Mononuclear cell (primary cell): ENCODE data around the gene SNRPD3. TPM values are rescaled to one million over a fixed set of nuclear protein-coding genes. Genes with fewer than 3 reads are reported as not detected.
"Not testable (repeated sequence)": the region's sequence is repeated elsewhere in the genome, so short reads cannot be mapped to it uniquely, and the experiment has no call there.

Source experiments
- H3K27me3 ChIP-seq: 2 replicates; pipeline ENCODE4 v1.6.0; 2011; ENCODE audit warnings: low read length, control low read depth; ENCODE audit not compliant: insufficient read depth
- H3K4me1 ChIP-seq: 2 replicates; pipeline ENCODE4 v1.5.1; 2011; ENCODE audit warnings: mild to moderate bottlenecking, low read length, control low read depth; ENCODE audit not compliant: insufficient read depth
- H3K4me3 ChIP-seq: 2 replicates; pipeline ENCODE4 v1.5.1; 2011; ENCODE audit warnings: mild to moderate bottlenecking, low read length, moderate library complexity
- H3K9me3 ChIP-seq: 2 replicates; pipeline ENCODE4 v1.5.1; 2011; ENCODE audit warnings: low read depth, mild to moderate bottlenecking, control low read depth, low read length
- total RNA-seq: library from RNA; depleted of rRNA; stranded (reverse); fragments of >200 nt; gene quantifications from one replicate; pipeline ENCODE4 v1.2.3, GENCODE V29; 2012

Gene SNRPD3
- total RNA-seq, 1 donor: 57.9 TPM

DNA sequence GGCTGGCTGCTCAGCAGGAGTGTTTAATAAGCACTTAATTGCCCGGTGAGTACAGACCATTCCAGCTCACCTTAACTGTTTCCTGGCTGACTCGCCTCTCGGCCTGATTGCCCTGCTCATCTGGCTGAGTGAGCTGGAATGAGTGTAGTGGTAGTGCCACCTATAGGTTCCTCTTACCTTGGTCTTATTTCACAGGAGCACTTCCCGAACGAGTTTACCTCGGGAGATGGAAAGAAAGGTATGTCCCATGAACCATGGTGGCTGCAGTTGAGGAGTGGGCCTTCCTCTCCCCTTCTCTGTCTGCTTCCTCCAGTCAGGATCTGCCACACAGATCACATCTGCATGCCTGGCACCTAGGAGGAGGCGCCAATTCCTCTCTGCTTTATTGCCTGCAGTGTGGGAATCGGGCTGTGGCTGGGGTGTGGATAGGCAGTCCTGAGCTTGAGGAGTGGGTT lies 34.0 kb upstream of the SNRPD3 start:
- H3K9me3 ChIP-seq: no peaks in the 10 kb centered on the region
- peaks cover 37% of the 10 kb centered on the region for H3K4me1 ChIP-seq
- H3K27me3 ChIP-seq: no peaks in the 10 kb centered on the region
- H3K4me3 ChIP-seq: no peak overlapping the region

DNA sequence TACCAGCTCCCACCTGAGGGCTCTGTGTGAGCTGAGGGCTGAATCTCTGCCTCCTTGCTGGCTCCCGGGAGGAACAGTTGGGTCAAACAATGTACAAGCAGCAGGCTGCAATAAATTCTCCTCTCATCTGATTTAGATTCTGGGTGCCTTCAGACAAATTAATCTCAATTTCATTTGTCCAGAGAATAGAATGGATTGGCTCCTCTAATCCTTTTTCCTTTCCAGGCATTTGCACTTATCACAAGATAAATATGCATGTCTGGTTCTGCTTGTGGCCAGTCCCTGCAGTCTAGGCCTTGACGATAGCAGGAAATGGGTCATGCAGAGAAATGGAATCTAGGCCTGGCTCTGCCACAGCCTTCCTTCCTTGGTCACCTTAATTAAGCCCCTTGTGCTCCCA lies 31.9 kb upstream of the SNRPD3 start:
- H3K27me3 ChIP-seq: no peaks in the 10 kb centered on the region
- no peaks in the 10 kb centered on the region for H3K9me3 ChIP-seq
- H3K4me3 ChIP-seq: no peak overlapping the region
- peaks cover 30% of the 10 kb centered on the region for H3K4me1 ChIP-seq

DNA sequence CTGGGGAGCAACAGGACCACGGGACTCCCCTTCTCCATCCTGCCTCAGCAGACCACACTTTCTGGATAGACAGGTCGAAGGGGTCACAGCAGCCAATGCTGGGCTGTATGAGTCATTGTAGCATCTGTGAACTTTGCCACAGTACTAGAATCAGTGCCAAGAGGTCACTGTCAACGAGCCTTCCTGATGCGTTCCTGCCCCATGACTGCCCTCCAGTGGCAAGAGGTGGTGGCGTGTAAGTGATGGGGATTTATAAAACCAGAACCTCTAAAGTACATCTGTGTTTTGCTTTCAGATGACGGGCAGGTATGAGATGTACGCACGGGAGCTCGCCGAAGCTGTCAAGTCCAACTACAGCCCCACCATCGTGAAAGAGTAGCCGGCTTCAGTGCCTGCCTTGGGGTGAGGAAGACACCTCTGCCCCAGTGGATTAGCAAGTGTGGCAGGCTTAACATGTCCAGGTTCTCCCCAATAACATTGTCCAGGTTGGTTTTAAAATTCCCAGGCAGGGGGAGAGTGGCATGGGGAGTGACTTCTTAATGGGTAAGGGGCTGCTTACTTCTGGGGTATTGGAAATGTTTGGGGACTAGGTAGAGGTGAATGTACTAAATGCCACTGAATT lies 30.3 kb upstream of the SNRPD3 start:
- H3K4me3 ChIP-seq: no peak overlapping the region
- H3K27me3 ChIP-seq: no peaks in the 10 kb centered on the region
- H3K9me3 ChIP-seq: no peaks in the 10 kb centered on the region
- H3K4me1 ChIP-seq: peaks cover 16% of the 10 kb centered on the region

DNA sequence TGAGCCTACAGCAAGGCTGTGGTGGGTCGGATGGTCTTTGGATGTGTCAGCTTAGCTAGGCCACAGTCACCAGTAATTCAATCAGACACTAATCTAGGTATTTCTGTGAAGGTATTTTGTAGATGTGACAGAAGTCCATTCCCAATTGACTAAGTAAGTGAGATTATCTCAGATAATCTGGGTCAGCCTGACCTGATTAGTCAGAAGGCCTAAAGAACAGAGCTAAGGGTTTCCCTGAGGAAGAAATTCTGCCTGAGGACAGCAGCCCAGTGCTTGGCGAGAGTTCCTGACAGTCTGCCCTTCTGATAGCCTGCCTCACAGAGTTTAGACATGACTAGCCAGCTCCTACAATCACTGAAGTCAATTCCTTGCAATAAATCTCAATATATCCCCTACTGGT lies 29.6 kb upstream of the SNRPD3 start:
- H3K4me1 ChIP-seq: peaks cover 16% of the 10 kb centered on the region
- no peak overlapping the region for H3K4me3 ChIP-seq
- no peaks in the 10 kb centered on the region for H3K9me3 ChIP-seq
- no peaks in the 10 kb centered on the region for H3K27me3 ChIP-seq

DNA sequence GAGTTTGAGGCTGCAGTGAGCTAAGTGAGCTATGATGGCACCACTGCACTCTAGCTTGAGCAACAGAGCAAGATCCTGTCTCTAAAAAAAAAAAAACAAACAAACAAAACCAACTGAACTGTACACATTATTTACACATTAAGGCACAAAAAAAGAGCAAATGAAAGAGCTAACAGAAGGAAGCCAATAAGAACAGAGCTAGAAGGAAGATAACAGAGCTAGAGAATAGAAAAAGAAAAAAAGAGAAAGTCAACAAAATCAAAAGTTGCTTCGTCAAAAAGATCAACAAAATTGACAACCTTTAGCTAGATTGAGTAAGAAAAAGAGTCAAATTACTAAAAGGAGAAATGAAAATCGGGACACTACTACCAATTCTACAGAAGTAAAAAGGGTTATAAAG lies 25.9 kb upstream of the SNRPD3 start:
- no peaks in the 10 kb centered on the region for H3K27me3 ChIP-seq
- peaks cover 8% of the 10 kb centered on the region for H3K4me1 ChIP-seq
- H3K4me3 ChIP-seq: no peak overlapping the region
- no peaks in the 10 kb centered on the region for H3K9me3 ChIP-seq

DNA sequence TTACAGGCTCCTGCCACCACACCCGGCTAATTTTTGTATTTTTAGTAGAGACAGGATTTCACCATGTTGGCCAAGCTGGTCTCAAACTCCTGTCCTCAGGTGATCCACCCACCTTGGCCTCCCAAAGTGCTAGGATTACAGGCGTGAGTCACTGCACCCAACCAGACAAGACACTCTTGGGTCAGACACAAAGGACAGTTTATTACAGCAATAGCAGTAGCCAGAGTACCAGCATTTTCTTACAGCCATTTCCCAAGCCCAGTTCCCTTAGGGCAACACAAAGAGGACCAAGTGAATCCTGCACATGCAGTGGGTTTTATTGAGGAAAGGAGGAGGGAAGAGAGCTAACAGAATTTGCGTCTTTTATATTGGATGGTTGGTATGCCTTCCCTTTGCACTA lies 24.8 kb upstream of the SNRPD3 start:
- H3K9me3 ChIP-seq, H3K4me1 ChIP-seq, H3K4me3 ChIP-seq, H3K27me3 ChIP-seq: not testable (repeated sequence)

DNA sequence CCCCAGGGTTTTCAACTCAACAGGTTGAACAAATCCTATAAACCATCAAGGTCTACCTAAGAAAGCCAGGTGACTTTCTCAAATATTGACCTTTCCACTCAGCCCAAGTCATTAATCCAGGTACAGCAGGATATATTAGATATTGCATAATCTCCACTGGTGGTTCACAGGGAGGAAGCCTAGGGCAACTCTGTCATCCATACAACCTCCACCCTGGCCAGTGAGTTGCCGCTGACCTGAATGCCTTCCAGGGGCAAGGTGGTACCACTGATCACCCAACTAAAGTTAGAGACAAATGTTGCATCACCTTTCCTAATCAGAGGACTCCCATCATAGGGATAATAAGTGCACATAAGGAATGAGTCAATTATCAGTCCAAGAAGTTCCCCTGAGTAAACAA lies 23.7 kb upstream of the SNRPD3 start:
- no peaks in the 10 kb centered on the region for H3K27me3 ChIP-seq
- H3K9me3 ChIP-seq: no peaks in the 10 kb centered on the region
- no peak overlapping the region for H3K4me3 ChIP-seq

DNA sequence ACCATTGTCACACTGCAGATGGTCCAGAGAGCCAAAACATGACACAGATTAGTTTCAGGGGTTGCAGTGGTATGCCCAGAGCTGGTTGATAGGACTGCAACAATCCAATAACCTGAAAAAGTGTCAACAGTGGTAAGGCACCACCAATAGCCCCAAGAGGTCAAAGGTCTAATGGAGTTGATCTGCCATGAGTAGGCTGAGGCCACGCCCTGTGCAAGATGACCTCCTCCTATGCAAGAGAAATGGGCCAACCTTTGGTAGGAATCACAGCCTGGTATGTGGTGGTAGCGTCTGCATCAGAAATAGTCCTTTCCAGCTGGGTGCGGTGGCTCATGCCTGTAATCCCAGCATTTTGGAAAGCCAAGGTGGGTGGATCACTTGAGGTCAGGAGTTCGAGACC lies 20.5 kb upstream of the SNRPD3 start:
- H3K9me3 ChIP-seq: no peaks in the 10 kb centered on the region
- no peaks in the 10 kb centered on the region for H3K27me3 ChIP-seq
- no peaks in the 10 kb centered on the region for H3K4me1 ChIP-seq
- H3K4me3 ChIP-seq: no peak overlapping the region

More for the DNA sequence above, 23.7 kb upstream of the SNRPD3 start:
- no peaks in the 10 kb centered on the region for H3K4me1 ChIP-seq

DNA sequence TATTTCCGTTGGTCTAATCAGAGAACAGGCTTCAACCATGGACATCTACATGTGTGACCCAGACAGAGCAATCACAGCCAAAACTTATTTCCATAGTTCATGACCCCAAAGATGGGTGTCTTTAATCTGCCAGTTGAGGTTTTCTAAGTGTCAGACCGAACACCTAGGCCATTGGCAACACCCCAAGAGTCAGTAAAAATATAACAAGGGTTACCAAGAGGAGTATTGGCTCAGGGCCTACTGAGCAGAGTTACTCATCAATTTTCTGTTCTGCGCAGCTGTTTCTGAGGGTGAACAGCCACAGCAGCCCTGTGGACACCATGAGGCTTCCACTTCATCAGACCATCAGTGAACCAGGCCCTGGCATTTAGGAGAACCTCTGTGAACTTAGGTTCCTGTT lies 19.7 kb upstream of the SNRPD3 start:
- Histone ChIP-seq H3K27me3 (no peaks in the 10 kb centered on the region), H3K4me1 (peaks cover 3% of the 10 kb centered on the region), H3K4me3 (no peak overlapping the region), H3K9me3 (no peaks in the 10 kb centered on the region)

DNA sequence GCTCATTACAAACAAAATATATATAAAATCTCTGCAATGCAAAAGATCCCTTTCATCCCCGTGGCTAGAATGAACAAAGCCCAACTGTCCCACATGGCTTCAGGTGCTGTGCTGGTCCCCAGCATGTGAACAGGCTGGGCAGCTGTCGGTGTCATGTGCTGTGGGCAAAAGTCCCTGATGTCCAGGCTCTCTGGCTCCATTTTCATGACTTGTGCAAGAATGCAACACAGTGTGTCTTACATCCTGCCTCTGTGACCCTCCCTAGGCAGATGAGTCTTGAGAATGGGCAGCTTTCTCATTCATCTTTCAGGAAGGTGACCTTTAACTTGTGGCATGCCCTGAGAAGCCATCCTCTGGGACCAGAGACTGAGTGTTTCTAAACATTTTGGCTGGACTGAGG lies 15.3 kb upstream of the SNRPD3 start:
- Histone ChIP-seq H3K4me3 (no peak overlapping the region), H3K4me1 (peaks cover 27% of the 10 kb centered on the region), H3K9me3 (no peaks in the 10 kb centered on the region), H3K27me3 (no peaks in the 10 kb centered on the region)

DNA sequence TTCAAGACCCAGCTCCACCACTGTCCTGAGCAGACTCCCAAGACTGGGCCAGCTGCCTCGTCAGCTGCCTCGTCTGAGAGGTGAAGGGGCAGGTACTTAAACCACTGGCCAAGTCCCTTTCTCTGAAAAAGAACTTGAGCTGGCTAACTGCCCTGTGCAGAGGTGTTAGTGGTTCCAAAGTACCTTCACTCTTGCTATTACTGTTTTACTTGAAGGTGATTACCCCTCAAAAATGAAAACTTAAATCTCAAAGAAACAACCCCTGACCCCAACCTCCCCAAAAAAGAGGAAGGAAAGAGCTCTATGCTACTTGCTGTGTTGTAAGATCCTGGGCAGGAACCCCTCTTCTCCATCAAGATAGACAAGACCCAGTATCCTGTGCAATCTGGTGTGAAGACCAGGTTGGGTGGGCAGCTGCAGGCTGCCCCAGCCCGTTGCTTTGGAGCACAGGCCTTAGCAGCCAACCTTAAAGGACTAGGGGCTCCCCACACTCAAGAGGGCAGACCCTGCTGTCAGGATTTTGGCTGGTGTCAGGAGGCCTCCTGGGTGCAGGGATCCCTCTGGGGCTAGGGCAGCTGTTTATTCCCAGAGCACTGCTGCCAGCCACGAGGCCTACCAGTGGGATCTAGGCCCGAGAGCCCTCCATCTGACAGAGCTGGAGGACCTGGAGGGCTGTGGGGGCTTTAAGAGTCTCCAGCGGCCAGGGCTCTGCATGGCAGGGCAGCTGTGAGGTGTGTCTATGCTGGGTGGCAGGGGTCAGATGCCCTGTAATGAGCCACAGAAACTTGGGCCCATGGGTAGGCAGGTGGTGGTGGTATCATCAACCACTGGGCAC lies 13.9 kb upstream of the SNRPD3 start:
- Histone ChIP-seq H3K4me3 (no peak overlapping the region), H3K4me1 (peaks cover 27% of the 10 kb centered on the region), H3K27me3 (no peaks in the 10 kb centered on the region), H3K9me3 (no peaks in the 10 kb centered on the region)

DNA sequence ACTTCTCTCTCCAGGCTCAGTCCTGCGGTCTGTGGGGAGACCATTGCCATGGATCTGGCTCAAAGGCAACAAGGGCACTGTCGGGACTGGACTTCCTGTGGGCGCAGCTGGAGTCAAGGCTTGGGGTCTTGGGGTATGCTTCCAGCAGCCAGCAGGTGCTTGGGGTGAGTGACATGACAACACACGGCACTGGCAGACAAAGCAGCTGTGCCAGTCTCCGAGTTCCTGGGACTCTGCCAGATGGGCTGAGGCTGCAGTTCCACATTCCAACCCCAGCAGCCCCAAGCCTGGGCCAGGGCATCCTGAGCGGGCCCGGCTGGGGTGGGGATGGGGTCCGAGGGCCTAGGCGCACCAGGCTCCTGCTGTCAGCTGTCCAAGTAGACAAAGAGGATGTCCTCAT lies 13.2 kb upstream of the SNRPD3 start:
- no peaks in the 10 kb centered on the region for H3K9me3 ChIP-seq
- H3K27me3 ChIP-seq: no peaks in the 10 kb centered on the region
- H3K4me3 ChIP-seq: no peak overlapping the region
- peaks cover 27% of the 10 kb centered on the region for H3K4me1 ChIP-seq

DNA sequence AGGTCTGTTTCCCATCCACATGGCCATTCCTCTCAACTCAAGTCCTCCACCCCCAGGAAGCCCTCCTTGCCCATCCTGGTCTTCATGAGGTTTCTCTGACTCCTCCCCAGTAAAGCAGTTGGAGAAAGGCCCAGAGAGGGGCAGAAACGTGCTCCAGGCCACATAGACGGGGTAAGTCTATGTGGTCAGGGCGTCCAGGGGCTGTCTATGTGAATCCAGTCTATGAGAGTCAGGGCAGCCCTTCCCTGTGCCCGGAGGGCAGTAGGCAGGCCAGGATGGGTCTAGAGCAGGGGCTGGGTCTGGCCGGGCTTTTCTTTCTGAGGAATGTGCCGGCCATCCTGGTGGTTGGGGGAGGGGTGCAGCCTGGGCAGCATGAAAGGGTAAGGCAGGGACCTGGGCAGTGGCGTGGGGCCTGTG lies 12.6 kb upstream of the SNRPD3 start:
- H3K9me3 ChIP-seq: no peaks in the 10 kb centered on the region
- H3K4me1 ChIP-seq: peaks cover 27% of the 10 kb centered on the region
- no peak overlapping the region for H3K4me3 ChIP-seq
- H3K27me3 ChIP-seq: no peaks in the 10 kb centered on the region

DNA sequence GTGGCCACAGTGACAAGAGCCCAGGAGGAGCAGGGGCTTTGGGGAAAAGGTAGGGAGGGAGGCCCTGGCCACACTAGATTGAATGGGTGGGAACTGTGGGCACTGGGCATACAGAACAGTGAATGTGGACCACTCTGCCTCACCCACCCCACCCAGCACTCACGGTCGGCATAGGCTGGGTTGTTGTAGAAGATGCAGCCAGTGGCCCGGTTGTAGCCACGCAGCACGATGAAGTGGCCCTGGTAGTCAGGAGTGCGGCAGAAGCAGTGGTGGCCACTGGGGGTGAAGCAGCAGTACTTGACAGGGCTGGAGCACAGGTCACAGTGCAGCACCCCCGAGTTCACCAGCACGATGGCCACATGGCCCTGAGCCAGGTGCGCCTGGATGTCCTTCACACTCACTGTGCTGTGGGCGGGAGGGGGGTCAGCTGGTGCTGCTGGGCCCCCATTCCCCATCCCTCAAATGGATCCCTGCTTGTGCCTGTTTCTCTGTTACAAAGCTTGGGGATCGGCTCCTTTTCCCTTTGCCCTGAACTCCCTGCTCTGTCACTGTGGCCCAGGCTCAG lies 12.0 kb upstream of the SNRPD3 start:
- Histone ChIP-seq H3K9me3 (no peaks in the 10 kb centered on the region), H3K4me1 (peaks cover 27% of the 10 kb centered on the region), H3K4me3 (no peak overlapping the region), H3K27me3 (no peaks in the 10 kb centered on the region)

DNA sequence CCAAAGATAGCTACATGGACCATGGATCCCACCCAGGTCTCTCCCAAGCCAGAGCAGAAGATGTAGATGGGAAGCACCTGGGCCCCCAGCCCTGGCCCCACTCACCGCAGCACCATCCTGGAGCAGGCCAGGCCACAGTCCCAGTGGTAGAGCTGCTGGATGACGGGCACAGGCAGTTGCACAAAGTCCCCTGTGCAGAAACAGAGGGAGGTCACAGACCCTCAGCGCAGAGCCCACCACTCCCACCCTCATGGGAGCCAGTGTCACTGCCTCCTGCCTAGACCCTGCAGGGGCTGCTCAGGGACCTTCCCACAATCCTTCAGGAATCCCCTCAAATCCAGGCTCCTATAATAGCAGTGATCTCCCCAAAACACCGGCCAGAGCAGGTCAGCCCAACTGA lies 7.0 kb upstream of the SNRPD3 start:
- Histone ChIP-seq H3K9me3 (no peaks in the 10 kb centered on the region), H3K27me3 (no peaks in the 10 kb centered on the region), H3K4me3 (no peak overlapping the region), H3K4me1 (peaks cover 44% of the 10 kb centered on the region)
